IPS-18a (cell line): ENCODE results near the gene MFAP2.
"Not testable (repeated sequence)": the region's sequence is repeated elsewhere in the genome, so short reads cannot be mapped to it uniquely, and the experiment has no call there.

ENCODE experiments used
- H3K27ac ChIP-seq: one replicate; pipeline ENCODE4 v1.5.1; 2013; ENCODE audit warnings: low read length
- H3K27me3 ChIP-seq: one replicate; pipeline ENCODE4 v1.6.1; 2013; ENCODE audit warnings: mild to moderate bottlenecking, low read length; ENCODE audit not compliant: control insufficient read depth, insufficient read depth
- H3K36me3 ChIP-seq: one replicate; pipeline ENCODE4 v1.6.1; 2013; ENCODE audit warnings: low read depth, low read length; ENCODE audit not compliant: control insufficient read depth
- H3K4me1 ChIP-seq: one replicate; pipeline ENCODE4 v1.6.1; 2013; ENCODE audit warnings: low read depth, low read length; ENCODE audit not compliant: control insufficient read depth
- H3K4me3 ChIP-seq: one replicate; pipeline ENCODE4 v1.5.1; 2013; ENCODE audit warnings: low read length
- H3K9ac ChIP-seq: one replicate; pipeline ENCODE4 v1.6.1; 2013; ENCODE audit warnings: mild to moderate bottlenecking, low read length, moderate library complexity
- H3K9me3 ChIP-seq: one replicate; pipeline ENCODE4 v1.6.1; 2013; ENCODE audit warnings: low read depth, low read length; ENCODE audit not compliant: control insufficient read depth

MFAP2 gene

GRCh38 chr1:16967962-16968361 is 12.5 kb downstream of the MFAP2 start:
- Histone ChIP-seq H3K36me3 (peaks cover 29% of the 10 kb centered on the region), H3K4me3 (no peak overlapping the region), H3K9me3 (no peaks in the 10 kb centered on the region), H3K27ac (no peak overlapping the region), H3K27me3 (no peaks in the 10 kb centered on the region), H3K4me1 (no peaks in the 10 kb centered on the region), H3K9ac (no peak overlapping the region)

DNA sequence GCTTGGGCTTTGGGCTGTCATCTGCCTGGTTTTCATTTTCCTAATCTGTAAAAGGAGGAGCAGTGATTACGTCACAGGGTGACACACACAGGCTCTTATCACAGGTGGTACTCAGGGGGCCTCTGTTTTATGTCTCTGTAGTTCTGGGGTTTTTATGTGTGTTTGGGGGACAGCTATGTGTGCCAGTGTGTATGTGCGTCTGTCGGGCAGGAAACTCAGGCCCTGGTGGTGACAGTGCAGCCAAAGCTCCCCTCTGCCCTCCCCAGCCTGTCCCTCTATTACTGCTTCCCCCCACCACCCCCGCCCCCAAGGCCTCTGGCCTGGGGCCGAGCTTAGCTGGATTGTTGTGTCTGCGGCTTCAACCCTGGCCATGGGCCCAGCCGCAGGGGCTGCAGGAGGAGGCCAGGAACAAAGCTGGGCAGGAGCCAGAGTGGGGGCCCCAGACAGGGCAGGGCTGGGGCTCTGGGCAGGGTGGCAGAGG is 13.3 kb downstream of the MFAP2 start:
- H3K9me3 ChIP-seq: no peaks in the 10 kb centered on the region
- peaks cover 29% of the 10 kb centered on the region for H3K36me3 ChIP-seq
- H3K4me1 ChIP-seq: no peaks in the 10 kb centered on the region
- no peak overlapping the region for H3K27ac ChIP-seq
- H3K9ac ChIP-seq: no peak overlapping the region
- H3K27me3 ChIP-seq: no peaks in the 10 kb centered on the region
- no peak overlapping the region for H3K4me3 ChIP-seq

DNA sequence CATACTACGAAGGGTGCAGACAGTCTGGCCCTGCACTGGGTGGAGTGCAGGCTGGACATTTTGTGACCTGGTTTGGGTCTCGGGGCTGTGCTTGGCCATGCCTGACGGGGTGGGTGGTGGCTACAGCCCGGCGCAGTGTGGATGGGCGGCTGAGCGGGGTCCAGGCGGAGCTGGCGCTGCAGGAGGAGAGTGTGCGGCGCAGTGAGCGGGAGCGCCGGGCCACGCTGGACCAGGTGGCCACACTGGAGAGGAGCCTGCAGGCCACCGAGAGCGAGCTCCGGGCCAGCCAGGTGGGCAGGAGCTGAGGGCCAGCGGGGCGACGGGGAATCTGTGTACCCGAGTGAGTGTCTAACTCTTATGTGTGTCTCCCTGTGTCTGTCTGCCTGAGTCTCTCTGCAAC is 14.1 kb downstream of the MFAP2 start:
- no peaks in the 10 kb centered on the region for H3K4me1 ChIP-seq
- no peaks in the 10 kb centered on the region for H3K9me3 ChIP-seq
- no peak overlapping the region for H3K27ac ChIP-seq
- H3K9ac ChIP-seq: no peak overlapping the region
- H3K27me3 ChIP-seq: no peaks in the 10 kb centered on the region
- peaks cover 29% of the 10 kb centered on the region for H3K36me3 ChIP-seq
- H3K4me3 ChIP-seq: no peak overlapping the region

DNA sequence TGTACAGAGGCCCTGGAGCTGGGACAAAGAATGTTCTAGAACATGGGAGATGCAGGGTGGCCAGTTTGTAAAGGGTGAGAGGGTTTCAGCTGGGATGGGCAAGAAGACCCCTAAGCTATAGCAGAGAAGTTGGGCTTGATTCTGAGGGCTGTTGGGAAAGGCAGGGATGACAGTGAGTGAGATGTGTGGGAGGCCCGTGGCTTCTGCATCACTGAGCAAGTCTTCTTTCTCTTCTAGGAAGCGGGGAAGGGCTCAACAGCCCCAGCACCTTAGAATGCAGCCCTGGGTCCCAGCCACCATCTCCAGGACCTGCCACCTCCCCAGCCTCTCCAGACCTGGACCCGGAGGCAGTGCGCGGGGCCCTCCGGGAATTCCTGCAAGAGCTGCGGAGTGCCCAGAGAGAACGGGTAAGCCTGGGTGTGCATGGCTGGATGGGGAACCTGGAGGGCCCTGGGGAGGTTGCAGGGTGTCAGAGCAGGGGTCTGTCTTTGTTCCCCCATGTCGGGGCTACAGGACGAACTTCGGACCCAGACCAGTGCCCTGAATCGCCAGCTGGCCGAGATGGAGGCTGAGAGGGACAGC is 14.8 kb downstream of the MFAP2 start:
- no peak overlapping the region for H3K27ac ChIP-seq

DNA sequence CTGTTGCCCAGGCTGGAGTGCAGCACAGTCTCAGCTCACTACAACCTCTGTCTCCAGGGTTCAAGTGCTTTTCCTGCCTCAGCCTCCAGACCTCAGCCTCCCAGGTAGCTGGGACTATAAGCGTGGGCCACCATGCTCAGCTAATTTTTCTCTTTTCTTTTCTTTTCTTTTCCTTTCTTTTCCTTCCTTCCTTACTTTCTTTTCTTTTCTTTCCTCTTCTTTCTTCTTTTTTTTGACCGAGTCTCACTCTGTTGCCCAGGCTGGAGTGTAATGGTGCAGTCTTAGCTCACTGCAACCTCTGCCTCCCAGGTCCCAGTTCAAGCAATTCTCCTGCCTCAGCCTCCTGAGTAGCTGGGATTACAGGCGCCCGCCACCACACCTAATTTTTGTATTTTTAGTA is 16.3 kb downstream of the MFAP2 start:
- H3K36me3 ChIP-seq: peaks cover 24% of the 10 kb centered on the region
- H3K9ac ChIP-seq, H3K27me3 ChIP-seq, H3K4me1 ChIP-seq, H3K9me3 ChIP-seq, H3K4me3 ChIP-seq, H3K27ac ChIP-seq: not testable (repeated sequence)

More for the DNA sequence above, 14.8 kb downstream of the MFAP2 start:
- H3K4me1 ChIP-seq: no peaks in the 10 kb centered on the region
- H3K9ac ChIP-seq: no peak overlapping the region
- H3K27me3 ChIP-seq: no peaks in the 10 kb centered on the region
- no peaks in the 10 kb centered on the region for H3K9me3 ChIP-seq
- peaks cover 24% of the 10 kb centered on the region for H3K36me3 ChIP-seq
- no peak overlapping the region for H3K4me3 ChIP-seq

GRCh38 chr1:16961297-16962133 is 18.9 kb downstream of the MFAP2 start:
- H3K36me3 ChIP-seq: peaks cover 24% of the 10 kb centered on the region
- H3K27ac ChIP-seq: no peak overlapping the region
- no peaks in the 10 kb centered on the region for H3K27me3 ChIP-seq
- no peaks in the 10 kb centered on the region for H3K9me3 ChIP-seq
- H3K4me1 ChIP-seq: no peaks in the 10 kb centered on the region
- peak overlapping the region; percentile 30 for H3K4me3 ChIP-seq
- no peak overlapping the region for H3K9ac ChIP-seq

GRCh38 chr1:16960560-16961296 is 19.7 kb downstream of the MFAP2 start:
- no peak overlapping the region for H3K9ac ChIP-seq
- no peak overlapping the region for H3K27ac ChIP-seq
- H3K36me3 ChIP-seq: peaks cover 23% of the 10 kb centered on the region
- H3K27me3 ChIP-seq: no peaks in the 10 kb centered on the region
- no peaks in the 10 kb centered on the region for H3K9me3 ChIP-seq
- H3K4me1 ChIP-seq: no peaks in the 10 kb centered on the region
- H3K4me3 ChIP-seq: peak overlapping the region; percentile 30

DNA sequence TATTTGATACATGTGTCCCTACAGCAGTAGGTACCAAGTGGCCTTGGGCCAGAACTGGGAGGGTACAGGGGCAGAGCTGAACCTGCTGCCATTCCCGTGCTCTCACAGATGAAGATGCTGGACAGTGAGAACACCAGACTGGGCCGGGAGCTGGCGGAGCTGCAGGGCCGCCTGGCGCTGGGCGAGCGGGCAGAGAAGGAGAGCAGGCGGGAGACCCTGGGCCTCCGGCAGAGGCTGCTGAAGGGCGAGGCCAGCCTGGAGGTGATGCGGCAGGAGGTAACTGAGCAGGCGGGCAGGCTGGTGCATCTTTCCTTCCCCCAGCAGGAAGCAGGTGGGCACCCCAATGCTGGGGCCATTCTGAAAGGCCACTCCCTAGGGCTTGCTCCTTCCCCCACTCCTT is 21.9 kb downstream of the MFAP2 start:
- Histone ChIP-seq H3K9ac (no peak overlapping the region), H3K36me3 (peaks cover 25% of the 10 kb centered on the region), H3K27ac (no peak overlapping the region), H3K9me3 (no peaks in the 10 kb centered on the region), H3K27me3 (no peaks in the 10 kb centered on the region), H3K4me3 (no peak overlapping the region), H3K4me1 (no peaks in the 10 kb centered on the region)

- no peaks in the 10 kb centered on the region for H3K9me3 ChIP-seq
- H3K4me3 ChIP-seq: no peak overlapping the region
- H3K9ac ChIP-seq: no peak overlapping the region
- no peaks in the 10 kb centered on the region for H3K27me3 ChIP-seq
- peaks cover 25% of the 10 kb centered on the region for H3K36me3 ChIP-seq
- H3K27ac ChIP-seq: no peak overlapping the region
- no peaks in the 10 kb centered on the region for H3K4me1 ChIP-seq
These were observed 22.7 kb downstream of the MFAP2 start for GRCh38 chr1:16957731-16958130.

DNA sequence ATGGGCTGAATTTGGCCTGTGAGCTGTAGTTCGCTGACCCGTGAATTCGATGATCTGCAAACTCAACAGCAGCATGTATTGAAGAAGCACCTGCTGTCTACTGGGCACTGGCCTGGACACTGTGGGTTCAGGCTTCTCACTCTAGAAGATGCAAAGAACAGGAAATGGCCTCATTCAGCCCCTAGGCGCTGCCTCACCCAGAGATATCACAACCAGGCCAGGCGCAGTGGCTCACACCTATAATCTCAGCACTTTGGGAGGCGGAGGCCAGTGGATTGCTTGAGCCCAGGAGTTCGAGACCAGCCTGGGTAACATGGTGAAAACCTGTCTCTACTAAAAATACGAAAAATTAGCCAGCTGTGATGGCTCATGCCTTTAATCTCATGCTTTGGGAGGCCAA is 23.6 kb downstream of the MFAP2 start:
- Histone ChIP-seq H3K4me1 (no peaks in the 10 kb centered on the region), H3K9ac (no peak overlapping the region), H3K27ac (no peak overlapping the region), H3K9me3 (no peaks in the 10 kb centered on the region), H3K27me3 (no peaks in the 10 kb centered on the region), H3K36me3 (peaks cover 25% of the 10 kb centered on the region), H3K4me3 (no peak overlapping the region)

DNA sequence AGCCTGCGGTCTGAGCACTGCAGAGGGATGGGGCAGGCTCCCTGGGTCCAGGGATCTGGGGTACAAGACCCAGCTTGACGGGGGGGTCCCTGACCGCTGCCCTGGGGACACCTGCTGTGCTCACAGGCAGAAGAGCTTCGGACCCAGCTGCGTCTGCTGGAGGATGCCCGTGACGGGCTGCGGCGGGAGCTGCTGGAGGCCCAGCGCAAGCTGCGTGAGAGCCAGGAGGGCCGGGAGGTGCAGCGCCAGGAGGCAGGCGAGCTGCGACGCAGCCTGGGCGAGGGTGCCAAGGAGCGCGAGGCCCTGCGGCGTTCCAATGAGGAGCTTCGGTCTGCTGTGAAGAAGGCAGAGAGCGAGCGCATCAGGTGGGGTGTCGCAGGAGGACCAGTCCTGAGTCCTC is 25.2 kb downstream of the MFAP2 start:
- Histone ChIP-seq H3K27me3 (no peaks in the 10 kb centered on the region), H3K9ac (no peak overlapping the region), H3K36me3 (peaks cover 25% of the 10 kb centered on the region), H3K4me1 (no peaks in the 10 kb centered on the region), H3K27ac (no peak overlapping the region), H3K9me3 (no peaks in the 10 kb centered on the region), H3K4me3 (no peak overlapping the region)
